Brain microvascular endothelial cell (primary cell): ENCODE data around the gene CLTA.
A peak's percentile ranks its signal among the peaks of the same experiment; 100 is the strongest.

Experiments
- DNase-seq: peaks from one replicate; pipeline ENCODE4 v3.0.0-alpha.2; 2020
- H3K27ac ChIP-seq: fragments of 250-450 bp; sonication (Bioruptor Pico); 2 replicates; pipeline ENCODE4 v1.5.1; 2020; ENCODE audit warnings: mild to moderate bottlenecking, moderate library complexity
- H3K27me3 ChIP-seq: fragments of 250-450 bp; sonication (Bioruptor Pico); replicated peaks from 2 replicates; pipeline ENCODE4 v1.5.1; 2020; ENCODE audit warnings: mild to moderate bottlenecking
- H3K36me3 ChIP-seq: fragments of 250-450 bp; sonication (Bioruptor Pico); replicated peaks from 2 replicates; pipeline ENCODE4 v1.5.1; 2020; ENCODE audit warnings: mild to moderate bottlenecking
- H3K4me3 ChIP-seq: 2 replicates; pipeline ENCODE4 v1.5.1; 2011; ENCODE audit warnings: low read depth, mild to moderate bottlenecking, control low read depth, low read length, moderate library complexity
- CTCF ChIP-seq: IDR thresholded peaks from 2 replicates; pipeline ENCODE4 v1.5.1; 2011; ENCODE audit warnings: low read depth, mild to moderate bottlenecking, moderate library complexity, low read length, control low read depth, inconsistent platforms; ENCODE audit errors: missing control alignments
- in situ Hi-C: cut with HindIII; loops from 2 replicates; pipeline ENCODE4 v1.10.0; 2017; ENCODE audit warnings: low sequenced_read_pairs, low pct_ligation_motif_present

The CLTA gene

GRCh38 chr9:36149197-36149596 is 41.5 kb upstream of the CLTA start:
- Histone ChIP-seq H3K27ac (peak overlapping the region; percentile 87), H3K27me3 (no peaks in the 10 kb centered on the region), H3K4me3 (peak overlapping the region; percentile 1), H3K36me3 (no peaks in the 10 kb centered on the region)
- in situ Hi-C loops: no loop called here
- TF ChIP-seq CTCF: no peak
- DNase-seq: peak; percentile 72

- H3K27ac ChIP-seq: no peak overlapping the region
- in situ Hi-C loops: no loop called here
Measured at GRCh38 chr9:36150574-36151315, 40.0 kb upstream of the CLTA start.

GRCh38 chr9:36151316-36152210 is 39.2 kb upstream of the CLTA start:
- Histone ChIP-seq H3K27ac (peak overlapping the region; percentile 3), H3K36me3 (peaks cover 3% of the 10 kb centered on the region), H3K4me3 (no peak overlapping the region), H3K27me3 (no peaks in the 10 kb centered on the region)
- TF ChIP-seq CTCF: no peak
- peak; percentile 61 for DNase-seq
- in situ Hi-C loops: no loop called here

More at GRCh38 chr9:36150574-36151315, 40.0 kb upstream of the CLTA start:
- DNase-seq: no peak
- Histone ChIP-seq H3K27me3 (no peaks in the 10 kb centered on the region), H3K36me3 (no peaks in the 10 kb centered on the region), H3K4me3 (no peak overlapping the region)
- no peak for TF ChIP-seq CTCF

- in situ Hi-C loops: no loop called here
- peaks cover 4% of the 10 kb centered on the region for H3K36me3 ChIP-seq
- no peak overlapping the region for H3K27ac ChIP-seq
- H3K4me3 ChIP-seq: no peak overlapping the region
- no peaks in the 10 kb centered on the region for H3K27me3 ChIP-seq
- no peak for TF ChIP-seq CTCF
- no peak for DNase-seq
Measured at GRCh38 chr9:36152741-36153438, 37.8 kb upstream of the CLTA start.

GRCh38 chr9:36153746-36154145 is 37.0 kb upstream of the CLTA start:
- H3K27me3 ChIP-seq: no peaks in the 10 kb centered on the region
- peaks cover 4% of the 10 kb centered on the region for H3K36me3 ChIP-seq
- in situ Hi-C loops: no loop called here
- TF ChIP-seq CTCF: no peak
- H3K4me3 ChIP-seq: no peak overlapping the region
- DNase-seq: no peak
- peak overlapping the region; percentile 69 for H3K27ac ChIP-seq
